Fibroblast of skin of left quadriceps (primary cell): Measurements from ENCODE around the gene NAGS.
"Not testable (repeated sequence)": the region's sequence is repeated elsewhere in the genome, so short reads cannot be mapped to it uniquely, and the experiment has no call there.

ENCODE experiments used
- DNase-seq, 2 experiments: peaks; one replicate each; pipeline ENCODE4 v3.0.0-alpha.2; 2013; ENCODE audit warnings: low read depth in 2 of 2

The NAGS gene

GRCh38 chr17:44004077-44004760 lies at the start of gene NAGS:
Gene NAGS, plus strand, starts transcription at chr17:44004622. Its CDS starts 42 bp downstream, at chr17:44004664.
- no peak for DNase-seq

GRCh38 chr17:43956222-43956621 lies 48.2 kb upstream of the NAGS start:
- DNase-seq, result no peak

- DNase-seq, result no peak
Measured at GRCh38 chr17:43958748-43959352, 45.6 kb upstream of the NAGS start.

- DNase-seq, result not testable (repeated sequence)
Measured at GRCh38 chr17:43961292-43961691, 43.1 kb upstream of the NAGS start.

GRCh38 chr17:43961954-43962353 lies 42.5 kb upstream of the NAGS start:
- no peak for DNase-seq

GRCh38 chr17:43962479-43962878 lies 41.9 kb upstream of the NAGS start:
- no peak for DNase-seq

GRCh38 chr17:43966276-43966675 lies 38.1 kb upstream of the NAGS start:
- DNase-seq, result no peak

GRCh38 chr17:43967251-43967875 lies 37.1 kb upstream of the NAGS start:
- no peak for DNase-seq

GRCh38 chr17:43970366-43970765 lies 34.1 kb upstream of the NAGS start:
- no peak for DNase-seq

GRCh38 chr17:43971436-43971835 lies 33.0 kb upstream of the NAGS start:
- not testable (repeated sequence) for DNase-seq

- DNase-seq, result not testable (repeated sequence)
Measured at GRCh38 chr17:43972444-43973212, 31.8 kb upstream of the NAGS start.

- DNase-seq, result no peak
Measured at GRCh38 chr17:43974382-43975266, 29.8 kb upstream of the NAGS start.

- no peak for DNase-seq
Measured at GRCh38 chr17:43975898-43976297, 28.5 kb upstream of the NAGS start.

- no peak for DNase-seq
Measured at GRCh38 chr17:43976963-43977837, 27.2 kb upstream of the NAGS start.

GRCh38 chr17:43978078-43978477 lies 26.3 kb upstream of the NAGS start:
- DNase-seq, result no peak

- DNase-seq, result peak; percentile 23 to 29
Measured at GRCh38 chr17:43979011-43979410, 25.4 kb upstream of the NAGS start.

GRCh38 chr17:43979671-43980070 lies 24.8 kb upstream of the NAGS start:
- DNase-seq, result no peak

GRCh38 chr17:43982171-43982570 lies 22.3 kb upstream of the NAGS start:
- DNase-seq, result no peak

GRCh38 chr17:43983196-43983514 lies 21.3 kb upstream of the NAGS start:
- no peak for DNase-seq
